Islet of Langerhans (tissue), 1 donor: ENCODE data around the gene STARD13.

Source experiments
- FAIRE-seq: peaks from one replicate; lab custom pipeline; 2011; peaks lifted over from hg19 to GRCh38; lab: Jason Lieb, UNC

The STARD13 gene

GRCh38 chr13:33081666-33082065, 203.9 kb downstream of the STARD13 start:
- FAIRE-seq, result no peak

GRCh38 chr13:33080972-33081590, 204.5 kb downstream of the STARD13 start:
- no peak for FAIRE-seq

GRCh38 chr13:33079960-33080359, 205.6 kb downstream of the STARD13 start:
- no peak for FAIRE-seq

GRCh38 chr13:33078263-33078662, 207.3 kb downstream of the STARD13 start:
- no peak for FAIRE-seq

GRCh38 chr13:33076001-33076992, 209.3 kb downstream of the STARD13 start:
- FAIRE-seq, result no peak

- FAIRE-seq, result no peak
Observed at GRCh38 chr13:33073338-33073737, 212.2 kb downstream of the STARD13 start.

GRCh38 chr13:33072759-33073158, 212.8 kb downstream of the STARD13 start:
- FAIRE-seq, result no peak

- no peak for FAIRE-seq
Observed at GRCh38 chr13:33072282-33072681, 213.3 kb downstream of the STARD13 start.

GRCh38 chr13:33070713-33071112, 214.8 kb downstream of the STARD13 start:
- no peak for FAIRE-seq

GRCh38 chr13:33069365-33069764, 216.2 kb downstream of the STARD13 start:
- no peak for FAIRE-seq

- FAIRE-seq, result no peak
Observed at GRCh38 chr13:33066329-33066728, 219.2 kb downstream of the STARD13 start.

GRCh38 chr13:33060815-33061214, 224.7 kb downstream of the STARD13 start:
- no peak for FAIRE-seq

GRCh38 chr13:33058776-33059327, 226.7 kb downstream of the STARD13 start:
- no peak for FAIRE-seq

GRCh38 chr13:33057019-33057780, 228.4 kb downstream of the STARD13 start:
- no peak for FAIRE-seq

- no peak for FAIRE-seq
Observed at GRCh38 chr13:33053397-33054066, 232.0 kb downstream of the STARD13 start.
